ENCODE measurements around the gene VSTM4. TPM values are rescaled to one million over a fixed set of nuclear protein-coding genes. Genes with fewer than 3 reads are reported as not detected.

VSTM4 gene
- polyA plus RNA-seq, 1 experiment = 4.4 TPM

DNA sequence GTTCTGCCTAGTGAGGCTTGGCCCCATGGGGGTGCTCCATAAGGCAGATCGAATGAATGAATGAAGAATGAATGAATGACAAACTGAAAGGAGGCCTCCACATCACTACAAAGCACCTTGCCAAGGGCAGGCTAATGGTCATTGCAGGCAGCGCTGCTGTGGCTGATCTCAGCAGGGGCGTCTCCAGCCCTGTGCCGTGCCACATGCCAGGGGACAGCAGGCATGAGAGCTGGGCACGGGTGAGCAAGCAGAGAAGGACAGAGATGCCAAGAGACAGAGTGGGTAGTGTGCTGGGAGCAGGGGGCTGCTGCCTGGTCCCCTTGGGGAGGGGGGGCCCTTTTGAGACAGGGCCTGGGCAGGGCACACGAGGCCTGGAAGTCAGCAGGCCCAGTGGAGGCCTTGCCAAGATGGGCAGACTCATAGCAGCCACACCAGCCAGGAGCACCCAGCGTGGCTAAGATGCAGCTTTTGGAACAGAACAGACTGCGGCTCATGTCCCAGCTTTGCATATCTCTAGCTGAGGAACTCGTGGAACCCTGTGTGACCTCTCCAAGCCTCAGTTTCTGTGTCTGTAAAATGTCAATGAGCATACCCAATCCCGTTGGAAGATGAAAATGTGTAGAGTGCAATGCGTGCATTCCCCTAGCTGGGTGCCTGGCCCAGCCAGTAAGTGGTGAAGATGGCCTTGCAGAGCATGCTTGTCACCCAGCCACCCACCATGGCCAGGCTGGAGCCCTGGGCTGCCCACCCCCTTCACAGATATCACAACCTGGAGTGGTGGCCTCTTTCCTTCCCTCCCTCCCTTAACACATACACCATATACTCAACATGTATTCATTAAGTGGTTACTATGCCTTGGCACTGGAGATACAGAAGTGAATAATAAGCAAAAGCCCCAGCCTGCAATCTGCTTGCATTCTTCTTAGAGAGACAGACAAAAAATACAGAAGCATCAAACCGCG lies 114.6 kb downstream of the VSTM4 start:
- POLR2A ChIA-PET = no interaction called here
- H3K27me3 ChIP-seq (ENCODE audit: control insufficient read depth, insufficient read depth, low read length) = no peaks in the 10 kb centered on the region
- TF ChIP-seq, protein P1, sequence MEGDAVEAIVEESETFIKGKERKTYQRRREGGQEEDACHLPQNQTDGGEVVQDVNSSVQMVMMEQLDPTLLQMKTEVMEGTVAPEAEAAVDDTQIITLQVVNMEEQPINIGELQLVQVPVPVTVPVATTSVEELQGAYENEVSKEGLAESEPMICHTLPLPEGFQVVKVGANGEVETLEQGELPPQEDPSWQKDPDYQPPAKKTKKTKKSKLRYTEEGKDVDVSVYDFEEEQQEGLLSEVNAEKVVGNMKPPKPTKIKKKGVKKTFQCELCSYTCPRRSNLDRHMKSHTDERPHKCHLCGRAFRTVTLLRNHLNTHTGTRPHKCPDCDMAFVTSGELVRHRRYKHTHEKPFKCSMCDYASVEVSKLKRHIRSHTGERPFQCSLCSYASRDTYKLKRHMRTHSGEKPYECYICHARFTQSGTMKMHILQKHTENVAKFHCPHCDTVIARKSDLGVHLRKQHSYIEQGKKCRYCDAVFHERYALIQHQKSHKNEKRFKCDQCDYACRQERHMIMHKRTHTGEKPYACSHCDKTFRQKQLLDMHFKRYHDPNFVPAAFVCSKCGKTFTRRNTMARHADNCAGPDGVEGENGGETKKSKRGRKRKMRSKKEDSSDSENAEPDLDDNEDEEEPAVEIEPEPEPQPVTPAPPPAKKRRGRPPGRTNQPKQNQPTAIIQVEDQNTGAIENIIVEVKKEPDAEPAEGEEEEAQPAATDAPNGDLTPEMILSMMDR (IDR thresholded peaks at IDR 0.05; ENCODE audit: insufficient read depth, low read depth, low read length) = no peak
- no peaks in the 10 kb centered on the region for H3K36me3 ChIP-seq (ENCODE audit: control insufficient read depth, insufficient read depth, low read length)
- CTCF ChIA-PET = no interaction called here
- H3K4me3 ChIP-seq (ENCODE audit: low read depth, low read length) = no peak overlapping the region
- no peak for DNase-seq (ENCODE audit: low read depth)

DNA sequence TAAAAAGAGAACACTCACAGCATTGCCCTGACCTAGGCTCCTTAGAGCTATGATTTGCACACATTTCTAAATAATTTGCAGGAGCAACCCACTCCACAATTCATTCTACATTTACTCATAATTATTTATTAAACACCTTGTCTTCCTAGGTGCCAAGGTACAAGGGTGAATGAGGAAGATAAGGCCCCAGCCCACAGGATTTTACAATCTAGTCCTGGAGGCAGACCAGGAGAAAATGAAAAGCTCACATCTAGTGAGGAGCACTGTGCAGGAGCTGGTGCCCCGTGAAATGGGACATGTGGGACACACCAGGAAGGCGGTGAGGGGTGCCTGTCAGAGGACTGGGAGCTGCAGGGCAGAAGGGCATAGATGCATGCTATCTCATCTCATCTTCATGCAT lies 116.0 kb downstream of the VSTM4 start:
- Histone ChIP-seq H3K27me3 (ENCODE audit: control insufficient read depth, insufficient read depth, low read length) (no peaks in the 10 kb centered on the region), H3K4me3 (ENCODE audit: low read depth, low read length) (no peak overlapping the region), H3K36me3 (ENCODE audit: control insufficient read depth, insufficient read depth, low read length) (no peaks in the 10 kb centered on the region)
- DNase-seq (ENCODE audit: low read depth) = no peak
- TF ChIP-seq, protein P1 (IDR thresholded peaks at IDR 0.05; ENCODE audit: insufficient read depth, low read depth, low read length) = no peak
- ChIA-PET CTCF (no interaction called here), POLR2A (no interaction called here)

DNA sequence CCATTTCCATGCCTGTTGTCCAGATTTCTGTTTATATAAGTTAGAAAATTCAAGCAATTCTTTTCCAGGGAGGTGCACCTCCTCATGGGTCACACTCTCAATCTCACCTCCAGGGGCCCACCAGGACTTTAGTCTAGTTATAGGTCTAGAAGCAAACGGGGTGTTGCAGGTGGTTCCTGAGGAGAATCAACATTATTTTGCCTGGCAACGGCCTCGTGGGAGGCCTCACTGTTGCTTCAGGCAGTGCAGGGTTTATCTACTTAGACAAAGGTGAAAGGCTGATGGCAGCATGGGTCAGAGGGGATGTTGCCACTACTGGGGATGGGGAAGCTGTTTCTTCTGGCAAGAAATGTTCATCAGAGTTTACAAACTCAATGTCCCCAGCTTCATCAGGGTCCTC lies 119.0 kb downstream of the VSTM4 start:
- TF ChIP-seq, protein P1 (IDR thresholded peaks at IDR 0.05; ENCODE audit: insufficient read depth, low read depth, low read length) = no peak
- POLR2A ChIA-PET = no interaction called here

DNA sequence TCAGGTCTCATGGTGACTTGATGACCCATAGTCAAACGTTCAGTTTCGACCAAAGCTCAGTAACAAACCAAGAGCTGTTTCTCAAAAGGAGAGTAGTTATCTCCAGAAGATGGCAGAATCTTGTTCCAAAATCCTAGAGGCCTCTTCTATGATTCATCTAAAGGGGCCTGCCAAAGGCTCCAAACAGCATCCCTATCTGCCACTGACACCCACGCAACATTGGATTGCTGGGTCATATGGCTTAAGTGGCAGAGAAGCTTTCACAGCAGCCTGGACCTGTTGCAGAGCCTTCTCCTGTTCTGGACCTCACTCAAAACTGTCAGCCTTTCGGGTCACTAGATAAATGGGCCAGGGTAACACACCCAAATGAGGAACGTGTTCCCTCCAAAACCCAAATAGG lies 121.7 kb downstream of the VSTM4 start:
- ChIA-PET POLR2A (no interaction called here), CTCF (no interaction called here)
- H3K36me3 ChIP-seq (ENCODE audit: control insufficient read depth, insufficient read depth, low read length) = no peaks in the 10 kb centered on the region
- TF ChIP-seq, protein P1 (IDR thresholded peaks at IDR 0.05; ENCODE audit: insufficient read depth, low read depth, low read length) = no peak
- peaks cover 2% of the 10 kb centered on the region; the same call in 1 of the 2 replicates for H3K27me3 ChIP-seq (ENCODE audit: control insufficient read depth, insufficient read depth, low read length)
- H3K4me3 ChIP-seq (ENCODE audit: low read depth, low read length) = no peak overlapping the region
- DNase-seq (ENCODE audit: low read depth) = no peak

More for the DNA sequence above, 119.0 kb downstream of the VSTM4 start:
- Histone ChIP-seq H3K27me3 (ENCODE audit: control insufficient read depth, insufficient read depth, low read length) (no peaks in the 10 kb centered on the region), H3K4me3 (ENCODE audit: low read depth, low read length) (no peak overlapping the region), H3K36me3 (ENCODE audit: control insufficient read depth, insufficient read depth, low read length) (no peaks in the 10 kb centered on the region)
- no peak for DNase-seq (ENCODE audit: low read depth)
- CTCF ChIA-PET = interaction anchor here (1.0 kb wide), 1 partner anchor 21 kb away, joined by 3 read pairs; no protein-coding TSS in a partner anchor

DNA sequence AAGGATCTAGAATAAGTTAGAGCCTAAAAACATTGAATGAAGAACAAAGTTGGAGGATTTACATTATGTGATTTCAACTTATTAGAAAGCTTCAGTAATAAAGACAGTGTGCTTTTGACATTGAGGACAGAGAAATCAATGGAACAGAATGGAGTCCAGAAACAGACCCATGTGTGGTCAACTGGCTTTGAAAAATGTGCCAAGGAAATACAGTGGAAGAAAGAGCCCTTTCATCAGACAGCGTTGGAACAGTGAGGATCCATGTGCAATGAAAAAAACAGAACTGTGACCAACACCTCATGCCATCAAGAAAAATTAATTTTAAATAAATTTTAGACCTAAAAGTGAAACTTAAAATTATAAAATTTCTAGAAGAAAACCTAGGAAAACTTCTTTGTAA lies 125.1 kb downstream of the VSTM4 start:
- H3K4me3 ChIP-seq (ENCODE audit: low read depth, low read length) = no peak overlapping the region
- ChIA-PET POLR2A (no interaction called here), CTCF (interaction anchor here (1.4 kb wide), 1 partner anchor 174 kb away, joined by 3 read pairs; no protein-coding TSS in a partner anchor)
- peaks cover 2% of the 10 kb centered on the region for H3K27me3 ChIP-seq (ENCODE audit: control insufficient read depth, insufficient read depth, low read length)
- no peaks in the 10 kb centered on the region for H3K36me3 ChIP-seq (ENCODE audit: control insufficient read depth, insufficient read depth, low read length)
- TF ChIP-seq, protein P1 (IDR thresholded peaks at IDR 0.05; ENCODE audit: insufficient read depth, low read depth, low read length) = no peak
- no peak for DNase-seq (ENCODE audit: low read depth)
